Measurements from ENCODE around the gene ZNF536.

- TF ChIP-seq CTCF (IDR thresholded peaks at IDR 0.05) (no peak), POLR2A (IDR thresholded peaks at IDR 0.05) (no peak)
These were observed 11.6 kb upstream of the ZNF536 start for GRCh38 chr19:30360376-30361106.
